GM20431 (cell line): ENCODE results near the gene NUDT3.
"Not testable (repeated sequence)": the region's sequence is repeated elsewhere in the genome, so short reads cannot be mapped to it uniquely, and the experiment has no call there.

Source experiments
- in situ Hi-C: fragments of 300-500 bp; cut with MseI, MboI; formaldehyde crosslinking; loops from one replicate; pipeline ENCODE4 v1.15.0; 2020; ENCODE audit warnings: low sequenced_read_pairs; ENCODE audit not compliant: unreplicated experiment

The NUDT3 gene

GRCh38 chr6:34327313-34328205 lies 64.9 kb downstream of the NUDT3 start:
- in situ Hi-C loops: not testable (repeated sequence)

DNA sequence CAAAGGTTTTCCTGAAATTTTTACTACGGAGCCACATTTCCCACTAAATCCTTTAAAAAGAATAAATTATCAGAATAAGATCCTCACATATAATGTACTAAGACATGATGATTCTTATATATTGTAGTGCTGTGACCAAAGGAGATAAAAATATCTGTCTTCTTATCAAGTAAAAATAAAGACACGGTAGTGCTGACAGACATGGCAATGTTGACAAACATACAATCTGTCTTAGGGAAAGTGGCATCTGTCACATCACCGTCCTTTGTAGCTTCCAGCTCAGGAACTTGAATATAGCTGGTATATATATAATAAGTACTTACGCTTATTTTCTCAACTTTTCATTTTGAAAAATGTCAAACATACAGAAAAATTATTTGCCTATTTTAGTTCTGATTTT lies 66.8 kb downstream of the NUDT3 start:
- in situ Hi-C loops: no loop called here

GRCh38 chr6:34324738-34325444 lies 67.6 kb downstream of the NUDT3 start:
- in situ Hi-C loops: no loop called here

GRCh38 chr6:34324221-34324620 lies 68.2 kb downstream of the NUDT3 start:
- in situ Hi-C loops: not testable (repeated sequence)

GRCh38 chr6:34323300-34323699 lies 69.2 kb downstream of the NUDT3 start:
- in situ Hi-C loops: no loop called here

GRCh38 chr6:34322732-34323131 lies 69.7 kb downstream of the NUDT3 start:
- in situ Hi-C loops: no loop called here

- in situ Hi-C loops: no loop called here
Measured at GRCh38 chr6:34321821-34322220, 70.6 kb downstream of the NUDT3 start.

DNA sequence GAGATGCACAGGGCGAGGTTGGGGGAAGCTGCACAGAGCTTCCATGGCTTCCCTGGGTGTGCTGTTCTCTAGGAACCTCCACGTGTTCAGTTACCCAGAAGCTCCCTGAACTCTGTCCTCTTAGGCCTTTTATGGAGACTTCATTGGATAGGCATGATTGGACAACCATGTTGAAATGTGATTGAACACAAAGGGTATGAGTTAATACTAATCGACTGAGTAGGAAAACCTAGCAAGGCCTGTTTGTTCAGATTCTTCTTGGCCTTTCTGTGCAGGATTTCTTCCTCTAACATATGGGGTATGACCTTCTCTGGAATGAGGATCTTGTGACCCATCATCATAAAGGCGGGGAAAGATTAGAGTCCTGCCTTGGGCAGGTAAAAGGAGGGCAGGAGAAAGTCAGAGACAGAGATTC lies 73.0 kb downstream of the NUDT3 start:
- in situ Hi-C loops: no loop called here

DNA sequence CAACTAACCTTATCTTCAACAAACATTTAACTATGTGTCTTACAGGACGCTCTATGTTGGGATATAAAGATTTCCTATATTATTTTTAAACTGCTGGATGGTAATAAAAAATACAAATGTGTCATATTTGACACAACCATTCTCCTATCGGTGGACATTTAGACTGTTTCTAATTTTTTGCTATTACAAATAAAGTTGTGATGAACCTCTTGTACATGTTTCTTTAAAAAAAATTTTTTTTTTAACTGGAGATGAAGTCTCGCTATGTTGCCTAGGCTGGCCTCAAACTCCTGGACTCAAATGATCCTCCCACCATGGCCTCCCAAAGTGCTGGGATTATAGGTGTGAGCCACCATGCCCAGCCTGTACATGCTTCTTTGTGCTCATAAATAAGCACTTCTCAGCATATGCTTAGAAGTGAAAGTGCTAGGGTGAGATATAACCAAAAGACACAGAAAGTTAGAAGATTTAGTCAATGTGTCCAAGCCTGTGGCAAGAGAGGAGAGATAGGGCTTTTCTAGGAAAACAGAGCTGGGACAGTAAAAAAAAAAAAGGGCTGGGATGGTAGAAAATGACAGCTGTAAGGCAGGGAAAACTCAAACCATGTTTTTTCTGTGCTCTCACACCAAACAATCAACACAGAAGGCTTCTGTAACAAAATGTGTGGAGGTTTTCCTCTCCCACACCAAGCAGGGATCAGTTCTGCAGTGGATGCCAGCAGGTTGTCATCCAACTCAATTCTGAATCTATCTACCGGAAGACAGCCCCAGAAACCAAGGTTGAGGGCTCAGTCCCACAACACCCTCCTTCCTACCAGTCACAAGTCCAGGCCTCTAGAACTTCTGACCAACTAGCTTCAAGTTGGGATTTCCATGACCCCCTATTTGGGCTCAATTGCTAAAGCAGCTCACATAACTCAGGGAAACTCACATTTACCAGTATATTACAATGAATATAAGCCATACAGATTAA lies 73.7 kb downstream of the NUDT3 start:
- in situ Hi-C loops: no loop called here

GRCh38 chr6:34317882-34318498 lies 74.5 kb downstream of the NUDT3 start:
- in situ Hi-C loops: no loop called here

- in situ Hi-C loops: no loop called here
Measured at GRCh38 chr6:34317172-34317477, 75.3 kb downstream of the NUDT3 start.

GRCh38 chr6:34316431-34317171 lies 75.9 kb downstream of the NUDT3 start:
- in situ Hi-C loops: no loop called here

DNA sequence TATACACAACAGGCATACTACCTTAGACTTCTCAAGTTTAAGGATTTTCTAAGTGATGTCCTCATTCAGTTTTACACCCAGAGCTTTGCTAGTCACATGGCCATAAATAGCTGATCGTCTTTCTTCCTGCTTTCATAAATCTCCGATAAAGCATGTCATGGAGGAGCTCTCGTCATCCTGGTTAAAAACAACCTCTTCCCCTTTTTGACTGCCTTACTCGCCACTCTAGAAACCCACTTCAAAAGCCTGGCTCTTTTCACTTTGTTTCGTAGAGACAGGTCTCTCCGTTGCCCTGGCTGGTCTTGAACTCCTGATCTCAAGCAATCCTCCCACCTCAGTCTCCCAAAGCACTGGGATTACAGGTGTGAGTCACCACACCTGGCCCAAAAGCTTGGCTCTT lies 76.7 kb downstream of the NUDT3 start:
- in situ Hi-C loops: no loop called here

DNA sequence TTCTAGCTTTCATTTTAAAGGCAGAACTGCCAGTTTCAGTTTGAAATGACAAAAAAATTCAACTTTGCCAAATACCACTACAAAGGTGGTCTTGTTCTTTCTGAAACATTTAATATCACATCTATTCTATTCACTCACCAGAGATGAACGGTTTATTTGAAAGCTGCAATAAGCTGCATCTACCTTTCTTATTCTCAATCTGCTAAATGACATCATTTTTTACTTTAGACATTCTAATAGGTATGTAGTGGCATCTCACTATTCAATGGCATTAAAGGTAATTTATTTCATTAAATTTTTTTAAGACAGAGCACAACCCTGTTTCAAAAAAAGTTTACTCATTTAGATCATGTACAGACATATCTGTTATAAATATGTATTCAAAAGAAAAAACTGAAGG lies 77.2 kb downstream of the NUDT3 start:
- in situ Hi-C loops: no loop called here

DNA sequence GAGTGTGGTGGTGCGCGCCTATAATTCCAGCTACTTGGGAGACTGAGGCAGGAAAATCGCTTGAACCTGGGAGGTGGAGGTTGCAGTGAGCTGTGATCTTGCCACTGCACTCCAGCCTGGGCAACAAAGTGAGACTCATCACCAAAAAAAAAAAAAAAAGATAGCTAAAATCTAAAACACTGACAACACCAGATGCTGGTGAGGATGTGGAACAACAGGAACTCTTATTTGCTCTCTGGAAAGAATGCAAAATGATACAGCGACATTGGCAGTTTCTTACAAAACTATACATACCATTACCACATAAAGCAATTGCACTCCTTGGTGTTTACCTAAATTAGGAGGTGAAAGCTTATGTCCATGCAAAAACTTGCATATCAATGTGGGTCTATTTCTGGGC lies 80.2 kb downstream of the NUDT3 start:
- in situ Hi-C loops: no loop called here

DNA sequence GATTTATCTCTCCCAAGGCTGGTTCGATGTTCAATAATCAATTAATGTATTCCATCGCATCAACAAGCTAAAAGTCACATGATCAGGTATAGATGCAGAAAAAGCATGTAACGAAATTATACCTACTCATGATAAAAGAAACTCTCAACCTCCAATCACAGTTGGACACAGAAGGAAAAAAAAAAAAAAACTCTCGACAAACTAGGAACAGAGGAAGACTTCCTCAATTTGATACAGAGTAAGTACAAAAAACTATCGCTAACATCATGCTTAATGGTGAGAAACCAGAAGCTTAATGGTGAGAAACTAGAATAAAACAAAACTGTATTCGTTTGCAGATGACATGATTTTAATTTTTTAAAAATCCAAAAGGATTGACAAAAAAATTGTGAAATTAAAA lies 81.7 kb downstream of the NUDT3 start:
- in situ Hi-C loops: no loop called here

DNA sequence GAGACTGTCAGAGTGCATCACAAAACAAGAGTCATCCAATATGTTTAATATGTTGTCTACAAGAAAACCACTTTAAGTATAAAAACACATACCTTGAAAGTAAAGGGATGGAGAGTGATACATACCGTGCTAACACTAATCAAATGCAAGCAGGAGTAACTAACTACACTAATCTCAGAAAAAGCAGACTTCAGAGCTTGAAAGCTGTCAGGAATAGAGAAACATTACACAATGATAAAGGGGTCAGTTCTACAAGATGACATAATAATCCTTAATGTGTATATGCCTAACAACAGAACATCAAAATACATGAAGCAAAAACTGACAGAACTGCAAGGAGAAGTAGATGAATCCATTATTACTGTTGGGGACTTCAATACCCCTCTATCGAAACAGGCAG lies 84.0 kb downstream of the NUDT3 start:
- in situ Hi-C loops: no loop called here

GRCh38 chr6:34305982-34306708 lies 86.3 kb downstream of the NUDT3 start:
- in situ Hi-C loops: no loop called here

- in situ Hi-C loops: no loop called here
Measured at GRCh38 chr6:34305497-34305896, 87.0 kb downstream of the NUDT3 start.
